SU-DHL-6 (cell line): ENCODE measurements around the gene TMEM59L.
"Not testable (repeated sequence)": the region's sequence is repeated elsewhere in the genome, so short reads cannot be mapped to it uniquely, and the experiment has no call there.

ENCODE experiments used
- H2AFZ ChIP-seq: fragments of 200-600 bp; sonication (generic); 2 replicates; pipeline ENCODE4 v1.6.1; 2014; ENCODE audit warnings: low read depth, mild to moderate bottlenecking, moderate library complexity, mixed read lengths, antibody characterized with exemption, low read length; ENCODE audit not compliant: severe bottlenecking
- H3F3A ChIP-seq: fragments of 200-600 bp; shearing (Covaris generic); 2 replicates; pipeline ENCODE4 v1.6.0; 2016; ENCODE audit warnings: antibody characterized with exemption, mild to moderate bottlenecking; ENCODE audit not compliant: insufficient read depth
- H3K27ac ChIP-seq: fragments of 200-600 bp; sonication (generic); 2 replicates; pipeline ENCODE4 v1.5.1; 2016; ENCODE audit warnings: low read depth, mild to moderate bottlenecking, low read length, moderate library complexity, mixed read lengths
- H3K27me3 ChIP-seq: fragments of 200-600 bp; sonication (generic), shearing (Covaris generic); 2 replicates; pipeline ENCODE4 v1.6.0; 2014; ENCODE audit warnings: mild to moderate bottlenecking, low read length
- H3K36me3 ChIP-seq: fragments of 200-600 bp; sonication (generic); 2 replicates; pipeline ENCODE4 v1.6.1; 2014; ENCODE audit warnings: mild to moderate bottlenecking, low read length, mixed read lengths
- H3K4me2 ChIP-seq: fragments of 300-600, 200-600 bp; shearing (Covaris generic), sonication (generic); 2 replicates; pipeline ENCODE4 v1.6.0; 2014; ENCODE audit warnings: low read length, low read depth, mild to moderate bottlenecking; ENCODE audit not compliant: poor library complexity, severe bottlenecking
- H3K4me3 ChIP-seq: fragments of 200-600 bp; sonication (generic); 2 replicates; pipeline ENCODE4 v1.5.1; 2014; ENCODE audit warnings: antibody characterized with exemption, low read length, mild to moderate bottlenecking, mixed read lengths; ENCODE audit not compliant: insufficient read depth, poor library complexity, severe bottlenecking
- H3K79me2 ChIP-seq: fragments of 200-600 bp; sonication (generic); 2 replicates; pipeline ENCODE4 v1.6.1; 2014; ENCODE audit warnings: mild to moderate bottlenecking, low read length, moderate library complexity; ENCODE audit not compliant: insufficient read depth
- H3K9ac ChIP-seq: fragments of 200-600 bp; sonication (generic); 2 replicates; pipeline ENCODE4 v1.7.0; 2014; ENCODE audit warnings: mild to moderate bottlenecking, low read length
- H3K9me2 ChIP-seq: fragments of 200-600 bp; sonication (generic); replicated peaks from 2 replicates; pipeline ENCODE4 v1.6.1; 2014; ENCODE audit warnings: low read length; ENCODE audit not compliant: insufficient read depth
- H3K9me3 ChIP-seq: fragments of 200-600 bp; sonication (generic); 2 replicates; pipeline ENCODE4 v1.6.1; 2014; ENCODE audit warnings: low read length, mixed read lengths; ENCODE audit not compliant: insufficient read depth
- H4K20me1 ChIP-seq: fragments of 200-600 bp; sonication (generic); 2 replicates; pipeline ENCODE4 v1.6.1; 2014; ENCODE audit warnings: low read depth, mild to moderate bottlenecking, antibody characterized with exemption, low read length, moderate library complexity, mixed read lengths
- CTCF ChIP-seq: fragments of 200-600 bp; sonication (generic); IDR thresholded peaks from one replicate; pipeline ENCODE4 v1.5.1; 2017; ENCODE audit warnings: antibody characterized with exemption, mild to moderate bottlenecking, low read length, moderate library complexity; ENCODE audit not compliant: insufficient read depth, poor library complexity, severe bottlenecking
- EZH2phosphoT487 ChIP-seq: fragments of 200-600 bp; sonication (generic), shearing (Covaris generic); conservative IDR thresholded peaks from 2 replicates; pipeline ENCODE4 v1.6.1; 2018; ENCODE audit warnings: mild to moderate bottlenecking, antibody characterized with exemption, low read length, moderate library complexity, mixed read lengths

TMEM59L gene

GRCh38 chr19:18589380-18590272 lies 23.0 kb upstream of the TMEM59L start:
- no peaks in the 10 kb centered on the region for H4K20me1 ChIP-seq
- H3K79me2 ChIP-seq: no peaks in the 10 kb centered on the region
- no peak for TF ChIP-seq CTCF
- TF ChIP-seq EZH2phosphoT487: no peak
- H3K9me2 ChIP-seq: no peaks in the 10 kb centered on the region
- H2AFZ ChIP-seq: peak overlapping the region; percentile 83
- H3K4me2 ChIP-seq: peak overlapping the region; percentile 76
- H3F3A ChIP-seq: peaks cover 11% of the 10 kb centered on the region
- H3K9ac ChIP-seq: peak overlapping the region; percentile 69
- no peaks in the 10 kb centered on the region for H3K9me3 ChIP-seq
- peak overlapping the region; percentile 80 for H3K27ac ChIP-seq
- peak overlapping the region; percentile 67 for H3K4me3 ChIP-seq
- H3K27me3 ChIP-seq: no peaks in the 10 kb centered on the region
- H3K36me3 ChIP-seq: no peaks in the 10 kb centered on the region

- peak overlapping the region; percentile 83 for H2AFZ ChIP-seq
- H3F3A ChIP-seq: peaks cover 11% of the 10 kb centered on the region
- no peaks in the 10 kb centered on the region for H3K36me3 ChIP-seq
- H3K9me3 ChIP-seq: no peaks in the 10 kb centered on the region
- H3K79me2 ChIP-seq: no peaks in the 10 kb centered on the region
- peak overlapping the region; percentile 80 for H3K27ac ChIP-seq
- H3K4me3 ChIP-seq: peak overlapping the region; percentile 67
- H3K9ac ChIP-seq: peak overlapping the region; percentile 69
- no peaks in the 10 kb centered on the region for H4K20me1 ChIP-seq
- no peak for TF ChIP-seq EZH2phosphoT487
- TF ChIP-seq CTCF: peak; percentile 34
- H3K4me2 ChIP-seq: peak overlapping the region; percentile 76
- H3K27me3 ChIP-seq: no peaks in the 10 kb centered on the region
- no peaks in the 10 kb centered on the region for H3K9me2 ChIP-seq
Measured at GRCh38 chr19:18590273-18591272, 22.1 kb upstream of the TMEM59L start.

GRCh38 chr19:18591735-18592385 lies 20.8 kb upstream of the TMEM59L start:
- Histone ChIP-seq H3K27me3 (no peaks in the 10 kb centered on the region), H2AFZ (no peak overlapping the region), H3K27ac (no peak overlapping the region), H3F3A (peaks cover 11% of the 10 kb centered on the region), H4K20me1 (no peaks in the 10 kb centered on the region), H3K4me2 (no peak overlapping the region), H3K9me3 (no peaks in the 10 kb centered on the region), H3K4me3 (no peak overlapping the region), H3K79me2 (no peaks in the 10 kb centered on the region), H3K9me2 (no peaks in the 10 kb centered on the region), H3K36me3 (no peaks in the 10 kb centered on the region), H3K9ac (no peak overlapping the region)
- TF ChIP-seq EZH2phosphoT487 (no peak), CTCF (no peak)

- H4K20me1 ChIP-seq, H3K9me2 ChIP-seq: not testable (repeated sequence)
Measured at GRCh38 chr19:18592732-18593131, 19.9 kb upstream of the TMEM59L start.

More at GRCh38 chr19:18592732-18593131, 19.9 kb upstream of the TMEM59L start:
- H3K9ac ChIP-seq, H3K27me3 ChIP-seq, H3K36me3 ChIP-seq, H3K27ac ChIP-seq, H3K4me2 ChIP-seq, H3K79me2 ChIP-seq, H3K4me3 ChIP-seq, H3K9me3 ChIP-seq, H2AFZ ChIP-seq: not testable (repeated sequence)
- peaks cover 11% of the 10 kb centered on the region for H3F3A ChIP-seq
